Central memory CD4-positive, alpha-beta T cell (primary cell): Measurements from ENCODE around the gene DRC1.
"Not testable (repeated sequence)": the region's sequence is repeated elsewhere in the genome, so short reads cannot be mapped to it uniquely, and the experiment has no call there.

Experiments used
- DNase-seq: peaks from one replicate; pipeline ENCODE4 v3.0.0; 2022
- total RNA-seq, 3 experiments: gene quantifications; one replicate each; lab custom pipeline; 2026; lab: John Stamatoyannopoulos, UW

Gene DRC1
- 0 to 0.19 (median 0.11) reads per million in 3 experiments for total RNA-seq

DNA sequence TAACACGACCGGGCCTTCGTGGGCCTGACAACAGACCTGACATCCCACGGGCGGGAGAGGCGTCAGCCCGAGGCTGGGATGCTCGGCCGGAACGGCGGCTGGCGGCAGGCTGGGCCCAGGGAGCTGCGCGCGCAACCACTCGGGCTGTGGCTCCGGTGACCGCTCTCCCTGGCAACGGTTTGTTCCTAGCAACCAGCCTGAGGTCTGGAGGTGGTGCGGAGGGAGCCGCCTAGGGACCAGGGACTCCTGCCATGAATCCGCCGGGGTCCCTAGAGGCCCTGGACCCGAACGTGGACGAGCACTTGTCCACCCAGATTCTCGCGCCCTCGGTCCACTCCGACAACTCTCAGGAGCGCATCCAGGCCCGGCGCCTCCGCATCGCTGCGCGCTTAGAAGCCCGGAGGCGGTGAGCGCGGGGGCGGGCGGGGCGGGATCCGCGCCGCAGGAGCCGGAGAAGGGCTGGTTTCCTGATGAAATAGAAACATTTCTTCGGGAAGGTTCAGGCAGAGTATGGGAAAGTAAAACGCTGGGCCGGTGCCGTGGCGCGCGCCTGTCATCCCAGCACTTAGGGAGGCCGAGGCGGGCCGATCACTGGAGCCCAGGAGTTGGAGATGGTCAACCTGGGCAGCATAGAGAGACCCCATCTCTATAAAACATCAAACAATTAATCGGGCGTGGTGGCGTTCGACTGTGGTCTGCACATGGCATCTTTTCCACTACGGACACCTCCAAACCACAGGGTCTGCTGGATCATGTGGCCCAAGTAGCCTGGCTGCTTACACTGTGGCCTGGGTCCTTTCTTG, at the start of gene DRC1:
Gene DRC1 (plus strand): TSS at position 182 of the 803 bp plus-strand sequence. CDS start 70 bp downstream, at position 252.
- DNase-seq: no peak

DNA sequence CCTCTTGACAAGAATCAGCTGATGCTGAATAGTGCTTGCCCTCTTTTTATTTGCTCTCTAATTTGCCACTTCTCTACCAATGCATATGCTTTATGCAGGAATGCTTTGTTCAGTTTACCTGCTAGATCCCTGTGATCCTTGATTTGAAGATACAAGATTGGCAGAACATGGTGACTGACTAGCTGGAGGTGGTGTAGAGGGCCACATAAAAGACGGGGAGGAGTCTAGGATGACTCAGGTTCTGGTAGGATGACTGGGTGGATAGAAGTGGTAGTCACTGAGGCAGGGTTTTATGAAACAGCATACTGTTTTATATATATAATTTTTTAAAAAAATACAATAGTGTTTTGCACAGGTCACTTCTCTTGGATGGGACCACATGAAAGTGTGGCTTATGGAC, 48.8 kb upstream of the DRC1 start:
- no peak for DNase-seq

DNA sequence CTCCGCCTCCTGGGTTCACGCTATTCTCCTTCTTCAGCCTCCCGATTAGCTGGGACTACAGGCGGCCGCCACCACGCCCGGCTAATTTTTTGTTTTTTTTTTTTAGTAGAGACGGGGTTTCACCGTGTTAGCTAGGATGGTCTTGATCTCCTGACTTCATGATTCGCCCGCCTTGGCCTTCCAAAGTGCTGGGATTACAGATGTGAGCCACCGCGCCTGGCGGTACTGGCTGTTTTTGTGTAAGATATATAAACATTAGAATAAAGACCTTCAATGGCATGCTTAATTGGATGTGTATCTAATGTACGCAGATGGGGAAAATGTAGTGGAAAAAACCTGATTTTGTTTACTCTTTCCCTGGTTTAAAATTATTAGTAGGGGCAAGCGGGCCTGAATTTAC, 47.3 kb upstream of the DRC1 start:
- not testable (repeated sequence) for DNase-seq

- DNase-seq: no peak
Measured at GRCh38 chr2:26355038-26355995, 46.4 kb upstream of the DRC1 start.

DNA sequence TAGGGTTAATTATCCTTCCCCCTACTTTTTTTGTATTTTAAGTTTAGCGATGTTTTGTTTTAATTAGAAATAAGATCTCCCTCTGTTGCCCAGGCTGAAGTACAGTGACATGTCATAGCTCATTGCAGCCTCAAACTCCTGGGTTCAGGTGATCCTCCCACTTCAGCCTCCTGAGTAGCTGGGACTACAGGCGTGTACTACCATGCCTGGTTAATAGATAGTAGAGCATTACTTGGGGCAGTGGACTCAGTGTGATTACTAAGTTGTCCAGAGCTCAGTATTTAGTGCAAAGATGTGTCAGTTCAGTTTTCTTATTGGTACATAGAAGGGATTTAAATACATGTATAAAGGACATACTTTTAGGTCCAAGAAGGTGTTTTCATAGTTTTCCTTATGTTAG, 45.6 kb upstream of the DRC1 start:
- DNase-seq: no peak

DNA sequence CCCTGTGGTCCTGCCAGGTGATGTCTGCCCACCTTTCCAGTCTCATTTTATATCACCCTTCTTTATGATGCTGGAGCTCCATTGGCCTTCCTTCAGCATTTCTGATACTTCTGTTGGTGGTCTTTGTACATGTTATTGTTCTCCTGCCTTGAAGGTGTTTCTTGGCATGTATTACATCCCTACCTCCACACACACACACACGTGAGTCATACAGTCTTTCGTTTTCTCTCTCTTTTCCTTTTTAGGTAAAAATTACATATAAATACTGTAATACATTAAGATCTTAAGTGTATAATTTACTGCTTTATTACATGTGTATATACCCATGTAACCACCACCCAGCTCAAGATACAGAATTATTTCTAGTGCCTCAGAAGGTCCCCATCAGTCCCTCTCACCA, 44.9 kb upstream of the DRC1 start:
- DNase-seq: no peak

DNA sequence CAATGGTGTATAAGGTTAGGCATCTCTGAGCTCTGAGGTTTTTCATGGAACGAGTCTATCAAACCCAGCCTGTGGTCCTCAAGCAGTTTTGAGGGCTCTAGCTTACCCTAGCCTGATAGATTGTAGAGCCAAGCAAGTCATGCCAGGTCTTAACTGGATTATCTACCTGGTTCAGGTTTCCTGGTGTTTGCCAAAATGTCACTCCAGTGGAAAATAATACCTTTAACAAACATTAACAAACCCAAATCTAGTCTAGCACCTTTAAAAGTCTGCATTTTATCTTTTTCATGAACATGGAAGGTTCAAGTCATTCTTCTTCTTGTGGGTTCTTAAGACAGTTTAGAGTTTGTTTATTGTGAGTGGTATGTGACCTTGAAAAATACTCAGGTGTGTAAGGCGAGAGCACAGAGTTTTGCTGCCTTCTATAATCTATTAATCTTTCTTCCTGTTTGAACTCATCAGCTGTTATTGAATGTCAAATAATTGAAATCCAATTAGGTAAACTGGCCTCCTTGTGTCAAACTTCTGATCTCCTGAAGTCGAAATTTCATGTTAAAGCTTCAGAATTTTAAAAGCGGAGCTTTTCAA, 41.7 kb upstream of the DRC1 start:
- no peak for DNase-seq

DNA sequence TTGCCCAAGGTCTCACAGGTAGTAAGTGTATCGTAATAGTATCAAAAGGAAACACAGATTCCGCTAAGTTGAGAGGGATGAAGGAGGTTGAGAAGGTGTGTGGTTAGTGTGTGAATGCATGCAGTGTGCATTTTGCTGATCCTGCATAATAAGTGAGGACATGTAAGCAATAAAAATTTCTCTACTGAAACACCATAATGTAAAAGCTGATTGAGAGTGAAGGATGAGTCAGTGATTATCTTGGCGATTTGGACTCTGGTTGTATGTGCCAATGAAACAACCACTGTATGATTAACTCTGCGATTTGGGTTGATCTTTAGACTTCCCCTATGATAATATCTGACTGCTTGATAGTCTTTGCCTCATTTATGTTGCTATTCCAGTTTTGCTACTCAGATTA, 38.4 kb upstream of the DRC1 start:
- no peak for DNase-seq

- no peak for DNase-seq
Measured at GRCh38 chr2:26363958-26364357, 37.8 kb upstream of the DRC1 start.

GRCh38 chr2:26364669-26365068, 37.1 kb upstream of the DRC1 start:
- no peak for DNase-seq

- DNase-seq: no peak
Measured at GRCh38 chr2:26366957-26367356, 34.8 kb upstream of the DRC1 start.

DNA sequence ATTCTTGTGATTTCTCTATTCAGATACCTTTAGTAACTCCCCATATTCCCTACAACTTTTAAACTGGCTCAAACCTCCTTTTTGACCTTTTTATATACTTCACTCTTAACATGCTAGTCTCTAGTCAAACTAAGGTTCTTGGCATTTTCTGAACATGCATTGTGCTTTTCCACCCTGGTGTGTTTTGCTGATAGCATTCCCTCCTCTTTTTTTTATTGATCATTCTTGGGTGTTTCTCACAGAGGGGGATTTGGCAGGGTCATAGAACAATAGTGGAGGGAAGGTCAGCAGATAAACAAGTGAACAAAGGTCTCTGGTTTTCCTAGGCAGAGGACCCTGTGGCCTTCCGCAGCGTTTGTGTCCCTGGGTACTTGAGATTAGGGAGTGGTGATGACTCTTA, 32.1 kb upstream of the DRC1 start:
- not testable (repeated sequence) for DNase-seq

DNA sequence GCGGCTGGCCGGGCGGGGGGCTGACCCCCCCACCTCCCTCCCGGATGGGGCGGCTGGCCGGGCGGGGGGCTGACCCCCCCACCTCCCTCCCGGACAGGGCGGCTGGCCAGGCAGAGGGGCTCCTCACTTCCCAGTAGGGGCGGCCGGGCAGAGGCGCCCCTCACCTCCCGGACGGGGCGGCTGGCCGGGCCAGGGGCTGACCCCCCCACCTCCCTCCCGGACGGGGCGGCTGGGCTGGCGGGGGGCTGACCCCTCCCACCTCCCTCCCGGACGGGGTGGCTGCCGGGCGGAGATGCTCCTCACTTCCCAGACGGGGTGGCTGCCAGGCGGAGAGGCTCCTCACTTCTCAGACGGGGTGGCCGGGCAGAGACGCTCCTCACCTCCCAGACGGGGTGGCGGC, 30.8 kb upstream of the DRC1 start:
- DNase-seq: not testable (repeated sequence)

DNA sequence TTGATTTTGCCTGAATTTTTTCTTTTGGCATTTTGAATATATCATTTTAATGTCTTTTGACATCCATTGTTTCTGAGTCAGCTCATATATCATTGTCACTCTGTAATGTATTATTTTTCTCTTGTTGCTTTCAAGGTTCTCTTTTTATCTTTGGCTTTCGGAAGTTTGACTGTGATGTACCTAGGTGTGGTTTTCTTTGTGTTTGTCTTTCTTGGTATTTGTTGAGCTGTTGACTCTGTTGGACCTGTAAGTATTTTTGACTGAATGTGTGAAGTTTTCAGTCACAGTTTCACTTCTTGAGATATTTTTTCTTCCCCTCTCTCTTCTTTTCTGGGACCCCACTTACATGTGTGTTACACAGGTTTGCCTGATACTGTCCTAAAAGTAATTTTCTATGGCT, 24.9 kb upstream of the DRC1 start:
- no peak for DNase-seq

GRCh38 chr2:26380281-26380680, 21.4 kb upstream of the DRC1 start:
- DNase-seq: no peak

DNA sequence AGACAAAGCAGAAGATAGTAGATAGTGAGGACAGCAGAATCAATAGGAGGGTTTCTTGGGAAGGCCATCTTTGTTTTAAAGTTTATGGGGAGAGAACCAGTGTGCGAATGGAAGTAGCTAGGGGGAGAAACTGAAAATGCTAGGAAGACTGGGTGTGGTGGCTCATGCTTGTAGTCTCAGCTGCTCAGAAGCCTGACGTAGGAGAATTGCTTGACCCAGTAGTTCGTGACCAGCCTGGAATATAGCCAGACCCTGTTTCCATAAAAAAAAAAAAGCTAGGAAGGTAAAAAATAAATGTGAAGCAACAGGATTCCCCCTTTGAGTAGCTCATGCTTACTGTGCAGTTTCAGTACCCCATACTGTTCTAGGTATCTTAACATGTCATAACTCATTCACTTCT, 19.2 kb upstream of the DRC1 start:
- no peak for DNase-seq

GRCh38 chr2:26384183-26384582, 17.5 kb upstream of the DRC1 start:
- DNase-seq: no peak

GRCh38 chr2:26384597-26384996, 17.1 kb upstream of the DRC1 start:
- no peak for DNase-seq

DNA sequence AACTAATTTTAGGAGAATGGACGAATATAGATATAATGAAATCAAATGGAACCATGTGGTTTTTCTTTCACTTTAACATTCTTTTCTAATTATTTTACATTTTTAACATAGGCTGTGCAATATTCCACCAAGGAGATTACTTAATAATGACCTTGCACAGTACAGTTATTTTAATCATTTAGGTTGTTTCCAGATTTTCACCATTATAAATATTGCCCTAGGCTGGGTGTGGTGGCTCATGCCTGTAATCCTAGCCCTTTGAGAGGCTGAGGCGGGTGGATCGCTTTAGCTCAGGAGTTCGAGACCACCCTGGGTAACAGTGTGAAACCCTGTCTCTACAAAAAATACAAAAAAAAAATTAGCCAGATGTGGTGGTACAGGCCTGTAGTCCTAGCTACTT, 14.5 kb upstream of the DRC1 start:
- no peak for DNase-seq

GRCh38 chr2:26394694-26395093, 7.0 kb upstream of the DRC1 start:
- DNase-seq: no peak

DNA sequence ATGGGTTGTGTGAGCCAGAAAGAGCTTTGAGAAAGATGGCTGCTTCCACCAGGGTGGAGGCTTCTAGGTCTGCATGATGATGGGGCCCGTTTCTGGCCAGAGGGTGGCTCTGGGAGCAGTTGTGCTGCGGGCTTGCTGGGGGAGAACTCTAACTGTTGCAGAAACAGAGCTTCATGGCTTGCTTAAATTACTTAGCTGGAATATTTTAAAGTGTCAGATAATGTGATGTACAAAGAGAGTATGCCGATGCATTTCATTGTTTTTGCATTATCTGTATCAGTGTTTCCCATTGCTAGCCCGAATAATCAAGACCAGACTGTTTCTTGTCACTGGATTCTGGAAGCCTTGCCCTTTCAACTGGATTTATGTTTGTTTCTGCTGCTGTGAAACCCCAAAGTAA, 6.3 kb upstream of the DRC1 start:
- DNase-seq: no peak

GRCh38 chr2:26396734-26397298, 4.9 kb upstream of the DRC1 start:
- no peak for DNase-seq

DNA sequence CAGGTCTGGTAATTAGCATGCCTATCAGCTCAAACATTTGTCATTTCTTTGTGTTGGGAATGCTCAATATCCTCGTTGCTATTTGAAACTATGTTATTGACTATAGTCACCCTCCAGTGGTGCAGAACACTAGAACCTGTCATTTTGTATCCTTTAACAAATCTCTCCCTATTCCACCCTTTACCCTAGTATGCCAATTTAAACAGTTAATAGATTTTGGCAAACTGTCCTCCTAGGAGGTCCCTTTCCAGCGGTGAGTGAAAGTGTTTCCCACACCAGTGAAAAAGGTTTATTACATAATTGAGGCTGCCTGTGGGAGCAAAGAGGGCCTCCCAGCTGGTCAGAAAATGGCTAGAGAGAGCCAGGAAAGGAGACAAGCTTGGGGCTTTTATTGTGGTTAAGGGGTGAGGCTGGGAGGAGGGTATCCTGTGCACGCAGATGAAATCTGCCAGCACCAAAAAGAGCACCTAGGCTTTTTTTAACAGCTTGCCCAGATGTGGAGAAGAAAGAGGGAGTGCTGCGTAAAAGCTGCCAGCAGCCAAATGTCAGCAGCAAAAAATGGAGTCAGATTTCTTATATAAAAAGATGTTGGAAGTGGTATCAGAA, 1.8 kb upstream of the DRC1 start:
- DNase-seq: no peak
